GM23338 (cell line): Measurements from ENCODE around the gene SREK1. TPM values are rescaled to one million over a fixed set of nuclear protein-coding genes. Genes with fewer than 3 reads are reported as not detected.
"Not testable (repeated sequence)": the region's sequence is repeated elsewhere in the genome, so short reads cannot be mapped to it uniquely, and the experiment has no call there.

Experiments used
- ATAC-seq: fragments of 200-7000 bp; cut with Tn5 transposase; 3 replicates; pipeline ENCODE4 v1.9.1; 2020
- DNase-seq: peaks from one replicate; pipeline ENCODE4 v3.0.0-alpha.2; 2015; ENCODE audit warnings: low spot score
- H2AFZ ChIP-seq: fragments of 200-600 bp; sonication (generic); 2 replicates; pipeline ENCODE4 v1.8.0; 2016; ENCODE audit warnings: antibody characterized with exemption, mild to moderate bottlenecking, moderate library complexity
- H3F3A ChIP-seq: fragments of 200-600 bp; sonication (generic); replicated peaks from 2 replicates; pipeline ENCODE4 v1.8.0; 2017; ENCODE audit warnings: antibody characterized with exemption, mixed run types, low read depth
- H3K27ac ChIP-seq: fragments of 200-600 bp; sonication (generic); 2 replicates; pipeline ENCODE4 v1.6.1; 2016; ENCODE audit warnings: low read depth
- H3K27me3 ChIP-seq: fragments of 200-600 bp; sonication (generic); 2 replicates; pipeline ENCODE4 v1.8.0; 2016; ENCODE audit warnings: mild to moderate bottlenecking, mixed run types, moderate library complexity; ENCODE audit not compliant: insufficient read depth
- H3K36me3 ChIP-seq: fragments of 200-600 bp; sonication (generic); 2 replicates; pipeline ENCODE4 v1.8.0; 2016; ENCODE audit warnings: mild to moderate bottlenecking; ENCODE audit not compliant: insufficient read depth
- H3K4me1 ChIP-seq: fragments of 200-600 bp; sonication (generic); 2 replicates; pipeline ENCODE4 v1.8.0; 2016; ENCODE audit warnings: mild to moderate bottlenecking, moderate library complexity; ENCODE audit not compliant: insufficient read depth
- H3K4me2 ChIP-seq: fragments of 200-600 bp; sonication (generic); 2 replicates; pipeline ENCODE4 v1.7.1; 2017; ENCODE audit warnings: mixed run types
- H3K4me3 ChIP-seq: fragments of 200-600 bp; sonication (generic); 2 replicates; pipeline ENCODE4 v1.6.1; 2016; ENCODE audit warnings: mixed run types
- H3K79me2 ChIP-seq: fragments of 200-600 bp; sonication (generic); replicated peaks from 2 replicates; pipeline ENCODE4 v1.8.0; 2017; ENCODE audit warnings: mild to moderate bottlenecking; ENCODE audit not compliant: insufficient read depth
- H3K9me2 ChIP-seq: fragments of 200-600 bp; sonication (generic); 2 replicates; pipeline ENCODE4 v1.8.0; 2017; ENCODE audit not compliant: insufficient read depth
- H4K20me1 ChIP-seq: fragments of 200-600 bp; sonication (generic); replicated peaks from 2 replicates; pipeline ENCODE4 v1.8.0; 2017; ENCODE audit warnings: mild to moderate bottlenecking; ENCODE audit not compliant: insufficient read depth
- H3K27ac Mint-ChIP-seq: 2 replicates; pipeline ENCODE4 v1.8.0; 2020; ENCODE audit warnings: inconsistent platforms, mild to moderate bottlenecking, moderate library complexity, mixed read lengths
- H3K27me3 Mint-ChIP-seq: 3 replicates; pipeline ENCODE4 v1.8.0; 2022; ENCODE audit warnings: low read depth, mild to moderate bottlenecking, moderate library complexity, mixed read lengths, inconsistent platforms; ENCODE audit not compliant: insufficient read depth, poor library complexity
- H3K36me3 Mint-ChIP-seq: 3 replicates; pipeline ENCODE4 v1.8.0; 2021; ENCODE audit warnings: low read depth, mild to moderate bottlenecking, inconsistent platforms, moderate library complexity, mixed read lengths
- H3K4me1 Mint-ChIP-seq: 3 replicates; pipeline ENCODE4 v1.8.0; 2020; ENCODE audit warnings: mild to moderate bottlenecking, inconsistent platforms, mixed read lengths
- H3K4me3 Mint-ChIP-seq: 3 replicates; pipeline ENCODE4 v1.8.0; 2021; ENCODE audit warnings: moderate library complexity, mild to moderate bottlenecking, inconsistent platforms, mixed read lengths
- H3K9me3 Mint-ChIP-seq: 3 replicates; pipeline ENCODE4 v1.8.0; 2020; ENCODE audit warnings: moderate library complexity, mild to moderate bottlenecking, inconsistent platforms, mixed read lengths
- CREB1 ChIP-seq: fragments of 250-450 bp; sonication (Bioruptor Pico); IDR thresholded peaks from 2 replicates; pipeline ENCODE4 v1.5.0; 2020; ENCODE audit warnings: low read depth, mild to moderate bottlenecking, moderate library complexity
- EZH2phosphoT487 ChIP-seq: fragments of 200-600 bp; sonication (generic); IDR thresholded peaks from one replicate; pipeline ENCODE4 v1.8.1; 2018; ENCODE audit warnings: antibody characterized with exemption; ENCODE audit not compliant: unreplicated experiment
- POLR2AphosphoS5 ChIP-seq: IDR thresholded peaks from 2 replicates; pipeline ENCODE4 v1.6.1; 2016; ENCODE audit warnings: antibody characterized with exemption, low read depth
- polyA plus RNA-seq: library from polyadenylated mRNA; unstranded; fragments of >200 nt; fragmentation: Nextera tagmentation; extraction: Ambion mirVana; gene quantifications from 2 replicates; pipeline ENCODE4 v1.2.1, GENCODE V29; 2016
- total RNA-seq: library from RNA; depleted of rRNA; stranded (reverse); fragments of >200 nt; shearing (Covaris generic); gene quantifications from 2 replicates; pipeline ENCODE4 v1.2.3, GENCODE V29; 2014
- TF ChIP-seq, protein P1 (sequence below): fragments of 250-450 bp; sonication (Bioruptor Pico); IDR thresholded peaks from 2 replicates; pipeline ENCODE4 v1.5.0; 2020; ENCODE audit warnings: mild to moderate bottlenecking, moderate library complexity

Gene SREK1
- total and polyA plus RNA-seq, 2 experiments from 2014 or later: 64.3 to 66.4 TPM

DNA sequence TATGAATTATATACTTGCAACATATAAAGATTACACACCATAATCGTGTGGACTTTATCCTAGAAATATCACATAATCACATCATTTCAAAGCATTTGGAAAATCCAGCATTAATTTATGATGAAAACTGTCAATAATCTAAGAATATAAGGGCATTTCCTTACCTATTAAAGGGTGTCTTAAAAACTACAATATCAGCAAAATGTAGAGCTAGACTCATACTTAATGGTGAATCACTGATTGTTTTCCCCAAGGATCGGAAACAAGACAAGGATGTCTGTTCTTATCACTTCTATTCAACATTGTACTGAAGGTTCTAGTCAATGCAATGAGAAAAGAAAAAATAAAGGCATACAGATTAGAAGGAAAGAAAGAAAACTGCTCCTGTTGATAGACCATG is 8.0 kb upstream of the SREK1 start (continued):
- TF ChIP-seq, protein P1, sequence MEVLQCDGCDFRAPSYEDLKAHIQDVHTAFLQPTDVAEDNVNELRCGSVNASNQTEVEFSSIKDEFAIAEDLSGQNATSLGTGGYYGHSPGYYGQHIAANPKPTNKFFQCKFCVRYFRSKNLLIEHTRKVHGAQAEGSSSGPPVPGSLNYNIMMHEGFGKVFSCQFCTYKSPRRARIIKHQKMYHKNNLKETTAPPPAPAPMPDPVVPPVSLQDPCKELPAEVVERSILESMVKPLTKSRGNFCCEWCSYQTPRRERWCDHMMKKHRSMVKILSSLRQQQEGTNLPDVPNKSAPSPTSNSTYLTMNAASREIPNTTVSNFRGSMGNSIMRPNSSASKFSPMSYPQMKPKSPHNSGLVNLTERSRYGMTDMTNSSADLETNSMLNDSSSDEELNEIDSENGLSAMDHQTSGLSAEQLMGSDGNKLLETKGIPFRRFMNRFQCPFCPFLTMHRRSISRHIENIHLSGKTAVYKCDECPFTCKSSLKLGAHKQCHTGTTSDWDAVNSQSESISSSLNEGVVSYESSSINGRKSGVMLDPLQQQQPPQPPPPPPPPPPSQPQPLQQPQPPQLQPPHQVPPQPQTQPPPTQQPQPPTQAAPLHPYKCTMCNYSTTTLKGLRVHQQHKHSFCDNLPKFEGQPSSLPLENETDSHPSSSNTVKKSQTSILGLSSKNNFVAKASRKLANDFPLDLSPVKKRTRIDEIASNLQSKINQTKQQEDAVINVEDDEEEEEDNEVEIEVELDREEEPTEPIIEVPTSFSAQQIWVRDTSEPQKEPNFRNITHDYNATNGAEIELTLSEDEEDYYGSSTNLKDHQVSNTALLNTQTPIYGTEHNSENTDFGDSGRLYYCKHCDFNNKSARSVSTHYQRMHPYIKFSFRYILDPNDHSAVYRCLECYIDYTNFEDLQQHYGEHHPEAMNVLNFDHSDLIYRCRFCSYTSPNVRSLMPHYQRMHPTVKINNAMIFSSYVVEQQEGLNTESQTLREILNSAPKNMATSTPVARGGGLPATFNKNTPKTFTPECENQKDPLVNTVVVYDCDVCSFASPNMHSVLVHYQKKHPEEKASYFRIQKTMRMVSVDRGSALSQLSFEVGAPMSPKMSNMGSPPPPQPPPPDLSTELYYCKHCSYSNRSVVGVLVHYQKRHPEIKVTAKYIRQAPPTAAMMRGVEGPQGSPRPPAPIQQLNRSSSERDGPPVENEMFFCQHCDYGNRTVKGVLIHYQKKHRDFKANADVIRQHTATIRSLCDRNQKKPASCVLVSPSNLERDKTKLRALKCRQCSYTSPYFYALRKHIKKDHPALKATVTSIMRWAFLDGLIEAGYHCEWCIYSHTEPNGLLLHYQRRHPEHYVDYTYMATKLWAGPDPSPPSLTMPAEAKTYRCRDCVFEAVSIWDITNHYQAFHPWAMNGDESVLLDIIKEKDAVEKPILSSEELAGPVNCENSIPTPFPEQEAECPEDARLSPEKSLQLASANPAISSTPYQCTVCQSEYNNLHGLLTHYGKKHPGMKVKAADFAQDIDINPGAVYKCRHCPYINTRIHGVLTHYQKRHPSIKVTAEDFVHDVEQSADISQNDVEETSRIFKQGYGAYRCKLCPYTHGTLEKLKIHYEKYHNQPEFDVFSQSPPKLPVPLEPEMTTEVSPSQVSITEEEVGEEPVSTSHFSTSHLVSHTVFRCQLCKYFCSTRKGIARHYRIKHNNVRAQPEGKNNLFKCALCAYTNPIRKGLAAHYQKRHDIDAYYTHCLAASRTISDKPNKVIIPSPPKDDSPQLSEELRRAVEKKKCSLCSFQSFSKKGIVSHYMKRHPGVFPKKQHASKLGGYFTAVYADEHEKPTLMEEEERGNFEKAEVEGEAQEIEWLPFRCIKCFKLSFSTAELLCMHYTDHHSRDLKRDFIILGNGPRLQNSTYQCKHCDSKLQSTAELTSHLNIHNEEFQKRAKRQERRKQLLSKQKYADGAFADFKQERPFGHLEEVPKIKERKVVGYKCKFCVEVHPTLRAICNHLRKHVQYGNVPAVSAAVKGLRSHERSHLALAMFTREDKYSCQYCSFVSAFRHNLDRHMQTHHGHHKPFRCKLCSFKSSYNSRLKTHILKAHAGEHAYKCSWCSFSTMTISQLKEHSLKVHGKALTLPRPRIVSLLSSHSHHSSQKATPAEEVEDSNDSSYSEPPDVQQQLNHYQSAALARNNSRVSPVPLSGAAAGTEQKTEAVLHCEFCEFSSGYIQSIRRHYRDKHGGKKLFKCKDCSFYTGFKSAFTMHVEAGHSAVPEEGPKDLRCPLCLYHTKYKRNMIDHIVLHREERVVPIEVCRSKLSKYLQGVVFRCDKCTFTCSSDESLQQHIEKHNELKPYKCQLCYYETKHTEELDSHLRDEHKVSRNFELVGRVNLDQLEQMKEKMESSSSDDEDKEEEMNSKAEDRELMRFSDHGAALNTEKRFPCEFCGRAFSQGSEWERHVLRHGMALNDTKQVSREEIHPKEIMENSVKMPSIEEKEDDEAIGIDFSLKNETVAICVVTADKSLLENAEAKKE (CRISPR knock-in tag): no peak

DNA sequence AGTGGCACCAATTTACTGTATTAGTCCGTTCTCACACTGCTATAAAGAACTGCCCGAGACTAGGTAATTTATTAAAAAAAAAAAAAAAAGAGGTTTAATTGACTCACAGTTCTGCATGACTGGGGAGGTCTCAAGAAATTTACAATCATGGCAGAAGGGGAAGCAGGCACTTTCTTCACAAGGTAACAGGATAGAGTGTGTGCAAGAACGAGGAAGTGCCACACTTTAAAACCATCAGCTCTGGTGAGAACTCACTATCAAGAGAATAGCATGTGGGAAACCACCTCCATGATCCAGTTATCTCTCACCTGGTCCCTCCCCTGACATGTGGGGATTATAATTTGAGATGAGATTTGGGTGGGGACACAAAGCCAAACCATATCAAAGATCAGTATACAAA is 7.2 kb upstream of the SREK1 start:
- H3K27me3 ChIP-seq, H3K27ac ChIP-seq, H3K4me3 Mint-ChIP-seq, DNase-seq, H3K4me1 Mint-ChIP-seq, H3K27me3 Mint-ChIP-seq, H3K4me3 ChIP-seq, H3F3A ChIP-seq, H3K79me2 ChIP-seq, H3K27ac Mint-ChIP-seq, H3K36me3 Mint-ChIP-seq, H4K20me1 ChIP-seq, ATAC-seq, H3K9me3 Mint-ChIP-seq, H3K9me2 ChIP-seq, H2AFZ ChIP-seq, H3K36me3 ChIP-seq, H3K4me2 ChIP-seq: not testable (repeated sequence)
- H3K4me1 ChIP-seq: peaks cover 10% of the 10 kb centered on the region; the same call in 1 of the 2 replicates

DNA sequence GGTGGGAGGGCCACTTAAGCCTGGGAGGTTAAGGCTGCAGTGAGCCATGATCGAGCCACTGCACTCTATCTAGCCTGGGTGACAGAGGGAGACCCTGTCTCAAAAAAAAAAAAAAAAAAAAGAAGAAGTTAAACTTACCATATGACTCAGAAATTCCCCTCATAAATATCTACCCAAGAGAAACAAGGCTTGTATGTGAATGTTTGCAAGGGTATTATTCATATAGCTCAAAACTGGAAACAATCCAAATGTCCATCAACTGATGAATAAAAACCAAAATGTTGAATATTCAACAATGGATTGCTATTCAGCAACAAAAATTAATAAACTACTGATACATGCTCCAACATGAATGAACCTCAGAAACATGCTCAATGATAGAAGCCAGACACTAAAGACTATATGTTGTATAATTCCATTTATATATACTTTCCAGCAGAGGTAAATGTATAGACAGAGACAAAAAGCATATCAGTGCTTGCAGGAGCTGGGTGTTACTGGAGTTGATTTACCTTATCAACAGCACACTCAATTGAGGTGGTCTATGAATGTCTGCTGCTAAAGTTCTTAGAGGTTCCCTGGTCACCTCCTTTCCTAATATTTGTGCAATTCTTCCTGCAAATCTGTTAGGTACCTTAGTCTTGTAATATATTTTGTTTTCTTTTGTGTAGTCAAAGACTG is 5.3 kb upstream of the SREK1 start:
- peaks cover 8% of the 10 kb centered on the region; the same call in 2 of the 3 replicates for H3K4me1 Mint-ChIP-seq
- no peak overlapping the region for H3K4me3 ChIP-seq
- ATAC-seq: no peak
- no peak for TF ChIP-seq POLR2AphosphoS5
- TF ChIP-seq CREB1: no peak
- TF ChIP-seq EZH2phosphoT487: no peak

More for the DNA sequence above, 5.3 kb upstream of the SREK1 start:
- no peak overlapping the region for H3K4me3 Mint-ChIP-seq
- Histone ChIP-seq H4K20me1 (no peaks in the 10 kb centered on the region), H3F3A (no peaks in the 10 kb centered on the region), H3K36me3 (no peaks in the 10 kb centered on the region), H3K27ac (no peak overlapping the region), H3K27me3 (no peaks in the 10 kb centered on the region), H3K4me1 (peaks cover 10% of the 10 kb centered on the region; the same call in 1 of the 2 replicates), H3K9me2 (no peaks in the 10 kb centered on the region), H2AFZ (no peak overlapping the region), H3K79me2 (no peaks in the 10 kb centered on the region), H3K4me2 (no peak overlapping the region)
- H3K27ac Mint-ChIP-seq: no peak overlapping the region
- no peaks in the 10 kb centered on the region; the same call in 2 of the 3 replicates for H3K9me3 Mint-ChIP-seq
- DNase-seq: no peak
- H3K36me3 Mint-ChIP-seq: no peaks in the 10 kb centered on the region
- peaks cover 2% of the 10 kb centered on the region for H3K27me3 Mint-ChIP-seq
